Kidney (tissue), 14 donors: Measurements from ENCODE around the gene SH3PXD2A. TPM values are rescaled to one million over a fixed set of nuclear protein-coding genes. Genes with fewer than 3 reads are reported as not detected.

Experiments used
- DNase-seq, 5 donors: peaks; one replicate each; pipeline ENCODE4 v3.0.0-alpha.2; 2013 to 2020
- FAIRE-seq: peaks from 2 replicates; lab custom pipeline; 2012; peaks lifted over from hg19 to GRCh38; lab: Jason Lieb, UNC
- H3K27ac ChIP-seq, 2 donors: one replicate each; pipeline ENCODE4 v1.7.0; 2013; ENCODE audit warnings: low read depth in 2 of 2, low read length in 2 of 2, inconsistent platforms in 1 of 2
- H3K27me3 ChIP-seq: one replicate; pipeline ENCODE4 v1.7.1; 2013; ENCODE audit warnings: low read length, inconsistent platforms; ENCODE audit not compliant: control insufficient read depth, insufficient read depth
- H3K36me3 ChIP-seq, 3 donors: one replicate each; pipeline versions ENCODE4 v1.7.0 to v1.7.1; 2013; ENCODE audit warnings: low read length in 3 of 3, control low read depth in 1 of 3, inconsistent platforms in 1 of 3; ENCODE audit not compliant: insufficient read depth in 3 of 3, control insufficient read depth in 2 of 3
- H3K4me1 ChIP-seq, 3 donors: one replicate each; pipeline versions ENCODE4 v1.7.0 to v1.7.1; 2013; ENCODE audit warnings: low read length in 3 of 3, inconsistent platforms in 1 of 3, low read depth in 1 of 3; ENCODE audit not compliant: control insufficient read depth in 2 of 3, insufficient read depth in 2 of 3
- H3K4me3 ChIP-seq, 3 donors: one replicate each; pipeline versions ENCODE4 v1.7.0 to v1.8.1; 2013; ENCODE audit warnings: low read length in 3 of 3, control low read depth in 1 of 3, inconsistent platforms in 1 of 3
- H3K9ac ChIP-seq, 3 donors: one replicate each; pipeline versions ENCODE4 v1.7.0 to v1.7.1; 2013; ENCODE audit warnings: low read length in 3 of 3, control low read depth in 1 of 3, inconsistent platforms in 1 of 3
- H3K9me3 ChIP-seq, 3 donors: one replicate each; pipeline versions ENCODE4 v1.7.0 to v1.7.1; 2013; ENCODE audit warnings: low read length in 3 of 3, control low read depth in 1 of 3, inconsistent platforms in 1 of 3; ENCODE audit not compliant: control insufficient read depth in 2 of 3, insufficient read depth in 1 of 3
- intact Hi-C: fragments of 100-400 bp; cut with DNase I; formaldehyde crosslinking; loops from one replicate; pipeline ENCODE4 v1.11.1; 2022
- polyA plus RNA-seq: library from polyadenylated mRNA; stranded (reverse); fragments of 350-450 nt; fragmentation: Illumina TruSeq; extraction: RNeasy Lipid Tissue Mini Kit (QIAGEN cat#74804); gene quantifications from one replicate; pipeline ENCODE4 v1.2.3, GENCODE V29; 2014; ENCODE audit warnings: low read depth, low replicate concordance; ENCODE audit not compliant: insufficient read depth
- total RNA-seq: library from RNA; stranded (reverse); fragmentation: NEBNext Ultra II Directional; extraction: Animal tissue kit (Norgen Biotek cat#: 25700); gene quantifications from one replicate; pipeline ENCODE4 v1.2.1, GENCODE V29; 2021
- TF ChIP-seq, protein P1 (sequence below): IDR thresholded peaks from 3 replicates; pipeline ENCODE4 v1.5.1; 2012; ENCODE audit warnings: mild to moderate bottlenecking, moderate library complexity, borderline replicate concordance; ENCODE audit not compliant: insufficient read depth; ENCODE audit errors: extremely low read depth
- donor health status: control.
- donor health status: control.
- donor health status: control.
- donor health status: control.
- donor health status: control.
- donor health status: DM: yes; HTN: yes; CAD: no.
- donor health status: Normal renal cell carcinoma (clear cell type).

Gene SH3PXD2A
- total and polyA plus RNA-seq, 2 donors from 2014 or later = 2.4 to 20.1 TPM

DNA sequence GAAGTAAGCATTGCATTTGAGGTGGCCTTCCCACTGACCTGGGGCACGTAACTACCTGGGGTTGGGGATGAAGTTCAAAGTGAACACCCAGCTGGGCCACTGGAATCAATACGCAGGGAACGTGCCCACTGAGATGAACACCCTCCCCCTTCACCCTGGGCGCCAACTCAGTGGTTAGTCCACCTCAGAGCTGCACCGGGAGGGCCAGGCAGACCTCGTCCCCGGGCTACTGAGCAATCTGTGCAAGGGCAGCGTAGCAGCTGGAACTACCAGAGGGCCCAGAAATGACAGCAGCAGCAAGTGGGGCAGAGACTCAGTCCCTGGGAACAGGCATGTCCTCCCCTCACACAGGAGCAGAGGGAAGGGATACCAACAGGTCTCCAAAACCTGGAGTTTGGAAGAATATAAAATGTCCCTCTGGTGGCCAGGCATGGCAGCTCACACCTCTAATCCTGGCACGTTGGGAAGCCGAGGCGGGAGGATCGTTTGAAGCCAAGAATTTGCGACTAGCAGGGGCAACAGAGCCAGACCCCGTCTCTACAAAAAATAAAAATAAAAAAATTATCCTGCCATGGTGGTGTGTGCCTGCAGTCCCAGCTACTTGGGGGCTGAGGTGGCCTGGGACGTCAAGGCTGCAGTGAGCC, 143.9 kb downstream of the SH3PXD2A start:
- Histone ChIP-seq H3K9ac (no peak overlapping the region), H3K27ac (no peak overlapping the region), H3K4me3 (no peak overlapping the region), H3K36me3 (no peaks in the 10 kb centered on the region), H3K4me1 (no peaks in the 10 kb centered on the region), H3K9me3 (no peaks in the 10 kb centered on the region), H3K27me3 (no peaks in the 10 kb centered on the region)
- intact Hi-C loops = loop anchor here (5.0 kb wide), 1 partner anchor 151 kb away; no protein-coding TSS in a partner anchor
- TF ChIP-seq, protein P1, sequence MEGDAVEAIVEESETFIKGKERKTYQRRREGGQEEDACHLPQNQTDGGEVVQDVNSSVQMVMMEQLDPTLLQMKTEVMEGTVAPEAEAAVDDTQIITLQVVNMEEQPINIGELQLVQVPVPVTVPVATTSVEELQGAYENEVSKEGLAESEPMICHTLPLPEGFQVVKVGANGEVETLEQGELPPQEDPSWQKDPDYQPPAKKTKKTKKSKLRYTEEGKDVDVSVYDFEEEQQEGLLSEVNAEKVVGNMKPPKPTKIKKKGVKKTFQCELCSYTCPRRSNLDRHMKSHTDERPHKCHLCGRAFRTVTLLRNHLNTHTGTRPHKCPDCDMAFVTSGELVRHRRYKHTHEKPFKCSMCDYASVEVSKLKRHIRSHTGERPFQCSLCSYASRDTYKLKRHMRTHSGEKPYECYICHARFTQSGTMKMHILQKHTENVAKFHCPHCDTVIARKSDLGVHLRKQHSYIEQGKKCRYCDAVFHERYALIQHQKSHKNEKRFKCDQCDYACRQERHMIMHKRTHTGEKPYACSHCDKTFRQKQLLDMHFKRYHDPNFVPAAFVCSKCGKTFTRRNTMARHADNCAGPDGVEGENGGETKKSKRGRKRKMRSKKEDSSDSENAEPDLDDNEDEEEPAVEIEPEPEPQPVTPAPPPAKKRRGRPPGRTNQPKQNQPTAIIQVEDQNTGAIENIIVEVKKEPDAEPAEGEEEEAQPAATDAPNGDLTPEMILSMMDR = no peak
- DNase-seq = no peak
- FAIRE-seq = no peak

DNA sequence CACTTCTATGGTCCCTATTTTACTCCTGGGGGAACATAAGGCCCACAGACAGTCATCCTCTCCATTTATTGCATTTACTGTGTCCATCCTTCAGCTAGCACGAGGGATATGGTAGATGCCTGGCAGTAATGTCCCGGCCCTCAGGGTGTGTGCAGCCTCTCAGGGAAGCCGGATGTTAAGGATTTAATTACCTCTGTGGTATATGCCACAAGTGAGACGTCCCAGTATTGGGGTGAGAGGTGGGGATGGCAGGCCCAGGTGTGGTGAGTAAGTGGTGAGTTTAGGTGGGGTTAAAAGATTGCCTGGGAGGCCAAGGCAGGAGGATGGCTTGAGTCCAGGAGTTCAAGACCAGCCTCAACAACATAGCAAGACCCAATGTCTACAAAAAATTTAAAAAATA, 144.9 kb downstream of the SH3PXD2A start:
- Histone ChIP-seq H3K4me3 (no peak overlapping the region), H3K9ac (no peak overlapping the region), H3K27me3 (no peaks in the 10 kb centered on the region), H3K9me3 (no peaks in the 10 kb centered on the region), H3K4me1 (no peaks in the 10 kb centered on the region), H3K27ac (no peak overlapping the region), H3K36me3 (no peaks in the 10 kb centered on the region)
- TF ChIP-seq, protein P1 = no peak
- DNase-seq (no peak), FAIRE-seq (no peak)
- intact Hi-C loops = loop anchor here (5.0 kb wide), 1 partner anchor 152 kb away; no protein-coding TSS in a partner anchor

DNA sequence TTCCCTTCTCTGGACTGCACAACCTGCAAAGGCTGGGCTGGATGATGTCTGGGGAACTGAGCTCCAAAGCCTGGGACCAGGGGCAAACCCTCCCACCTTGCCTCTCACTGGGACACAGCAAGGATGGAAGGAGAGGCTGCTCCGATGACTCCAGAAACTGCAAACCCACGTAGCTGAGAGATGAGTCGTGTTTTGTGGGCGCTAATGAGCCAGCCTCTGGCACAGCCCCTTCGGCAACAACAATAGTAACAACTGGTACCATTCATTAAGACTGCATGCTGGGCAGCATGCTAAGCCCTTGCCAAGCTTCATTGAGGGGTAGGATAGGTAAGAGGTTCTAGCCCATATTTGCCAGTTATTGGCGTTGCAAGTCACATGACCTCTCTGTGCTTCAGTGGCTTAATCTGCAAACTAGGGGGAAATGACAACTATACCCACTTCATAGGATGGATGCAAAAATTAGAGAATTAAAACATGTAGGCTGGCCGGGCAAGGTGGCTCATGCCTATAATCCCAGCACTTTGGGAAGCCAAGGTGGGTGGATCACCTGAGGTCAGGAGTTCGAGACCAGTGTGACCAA, 145.9 kb downstream of the SH3PXD2A start:
- TF ChIP-seq, protein P1 = no peak
- Histone ChIP-seq H3K4me1 (no peaks in the 10 kb centered on the region), H3K27me3 (no peaks in the 10 kb centered on the region), H3K36me3 (no peaks in the 10 kb centered on the region), H3K9me3 (no peaks in the 10 kb centered on the region), H3K4me3 (no peak overlapping the region), H3K27ac (no peak overlapping the region), H3K9ac (no peak overlapping the region)
- no peak for DNase-seq
- no peak for FAIRE-seq
- intact Hi-C loops = no loop called here
